Left ventricle myocardium inferior (tissue), 1 donor: ENCODE results near the gene MCAM. TPM values are rescaled to one million over a fixed set of nuclear protein-coding genes. Genes with fewer than 3 reads are reported as not detected.

Source experiments
- DNase-seq: peaks from one replicate; pipeline ENCODE4 v3.0.0-alpha.2; 2020
- H3K27ac ChIP-seq: fragments of 200-600 bp; replicated peaks from 2 replicates; pipeline ENCODE4 v1.8.0; 2021
- H3K27me3 ChIP-seq: fragments of 200-600 bp; 2 replicates; pipeline ENCODE4 v1.8.0; 2021; ENCODE audit warnings: low read depth
- H3K36me3 ChIP-seq: fragments of 200-600 bp; 2 replicates; pipeline ENCODE4 v1.8.0; 2021
- H3K4me1 ChIP-seq: fragments of 200-600 bp; 2 replicates; pipeline ENCODE4 v1.8.0; 2021
- H3K4me3 ChIP-seq: fragments of 200-600 bp; 2 replicates; pipeline ENCODE4 v1.8.0; 2021; ENCODE audit warnings: mild to moderate bottlenecking, moderate library complexity
- H3K9me3 ChIP-seq: fragments of 200-600 bp; replicated peaks from 2 replicates; pipeline ENCODE4 v1.8.0; 2021
- CTCF ChIP-seq: fragments of 200-600 bp; IDR thresholded peaks from 2 replicates; pipeline ENCODE4 v1.8.0; 2021; ENCODE audit warnings: antibody characterized with exemption, mild to moderate bottlenecking, borderline replicate concordance
- intact Hi-C: fragments of 100-400 bp; cut with micrococcal nuclease; formaldehyde crosslinking; loops from one replicate; pipeline ENCODE4 v1.11.0; 2022
- total RNA-seq: library from RNA; stranded (reverse); fragmentation: NEBNext Ultra II Directional; extraction: Animal tissue kit (Norgen Biotek cat#: 25700); gene quantifications from one replicate; pipeline ENCODE4 v1.2.1, GENCODE V29; 2021
- donor health status: DM: no; HTN: yes; CAD: no; lungs with severe emphysema.

The MCAM gene
- total RNA-seq, 1 donor from 2014 or later, result 59.2 TPM

DNA sequence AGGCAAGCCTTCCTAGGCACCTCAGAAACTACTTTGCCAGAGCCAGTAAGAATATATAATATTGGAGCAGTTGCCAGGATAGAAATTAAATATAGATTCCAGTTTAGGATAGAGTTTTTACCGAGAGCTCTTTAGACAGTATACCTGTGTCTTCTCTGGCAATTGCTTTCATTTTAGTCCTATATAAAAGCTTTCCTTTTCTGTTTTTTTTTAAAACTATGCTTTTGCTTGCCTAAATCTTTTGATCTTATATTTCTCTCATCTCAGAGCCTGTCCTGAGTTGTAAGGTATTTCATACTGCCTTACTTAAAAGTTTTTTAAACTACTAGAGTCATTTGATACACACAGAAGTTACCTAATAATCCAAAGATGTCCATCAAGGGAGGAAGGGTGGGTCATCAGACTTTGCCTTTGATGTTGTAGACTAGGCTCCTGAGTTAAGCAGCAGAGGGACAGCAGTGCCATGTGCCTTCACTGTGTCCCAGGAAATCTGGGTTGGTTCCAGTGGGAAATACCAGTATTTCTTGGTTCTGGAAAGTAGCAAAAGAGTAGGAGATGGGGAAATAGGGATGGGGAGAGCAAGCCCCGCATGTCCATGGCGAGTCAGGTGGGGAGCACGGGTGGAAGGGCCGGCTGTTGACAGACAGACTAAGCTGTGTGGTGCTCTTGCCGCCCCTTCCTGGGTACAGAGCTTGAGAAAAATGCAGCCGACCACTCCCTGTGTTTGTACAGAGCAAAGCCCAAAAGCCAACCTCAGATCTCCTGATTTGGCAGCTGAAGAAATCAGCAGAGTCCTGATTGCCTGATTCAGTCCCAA lies 11.2 kb downstream of the MCAM start:
- no peak for TF ChIP-seq CTCF
- intact Hi-C loops, result no loop called here
- peaks cover 19% of the 10 kb centered on the region for H3K4me1 ChIP-seq
- no peak for DNase-seq
- peak overlapping the region; percentile 16 for H3K27ac ChIP-seq
- no peaks in the 10 kb centered on the region for H3K27me3 ChIP-seq
- no peak overlapping the region for H3K4me3 ChIP-seq
- peaks cover 51% of the 10 kb centered on the region for H3K36me3 ChIP-seq
- H3K9me3 ChIP-seq, result no peaks in the 10 kb centered on the region

GRCh38 chr11:119303227-119303718 lies 13.7 kb downstream of the MCAM start:
- no peak for DNase-seq
- Histone ChIP-seq H3K4me3 (no peak overlapping the region), H3K9me3 (no peaks in the 10 kb centered on the region), H3K27ac (no peak overlapping the region), H3K4me1 (peaks cover 44% of the 10 kb centered on the region), H3K27me3 (no peaks in the 10 kb centered on the region), H3K36me3 (peaks cover 53% of the 10 kb centered on the region)
- intact Hi-C loops, result no loop called here
- TF ChIP-seq CTCF, result no peak

- Histone ChIP-seq H3K27ac (peak overlapping the region; percentile 81), H3K27me3 (no peaks in the 10 kb centered on the region)
- intact Hi-C loops, result no loop called here
Observed at GRCh38 chr11:119300198-119300964, 16.5 kb downstream of the MCAM start.

DNA sequence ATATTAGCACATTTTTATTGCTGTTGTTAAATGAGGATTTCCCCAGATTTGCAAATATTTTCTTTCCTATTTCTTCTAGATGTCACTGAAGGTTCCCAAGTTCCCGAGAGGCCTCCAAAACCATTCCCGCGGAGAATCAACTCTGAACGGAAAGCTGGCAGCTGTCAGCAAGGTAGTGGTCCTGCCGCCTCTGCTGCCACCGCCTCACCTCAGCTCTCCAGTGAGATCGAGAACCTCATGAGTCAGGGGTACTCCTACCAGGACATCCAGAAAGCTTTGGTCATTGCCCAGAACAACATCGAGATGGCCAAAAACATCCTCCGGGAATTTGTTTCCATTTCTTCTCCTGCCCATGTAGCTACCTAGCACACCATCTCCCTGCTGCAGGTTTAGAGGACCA lies 17.5 kb downstream of the MCAM start:
- peak overlapping the region; percentile 81 for H3K27ac ChIP-seq
- H3K36me3 ChIP-seq, result peaks cover 71% of the 10 kb centered on the region
- H3K27me3 ChIP-seq, result no peaks in the 10 kb centered on the region
- TF ChIP-seq CTCF, result no peak
- H3K9me3 ChIP-seq, result no peaks in the 10 kb centered on the region
- no peak overlapping the region for H3K4me3 ChIP-seq
- intact Hi-C loops, result no loop called here
- DNase-seq, result no peak
- H3K4me1 ChIP-seq, result peaks cover 41% of the 10 kb centered on the region

More at GRCh38 chr11:119300198-119300964, 16.5 kb downstream of the MCAM start:
- Histone ChIP-seq H3K4me3 (no peak overlapping the region), H3K4me1 (peaks cover 41% of the 10 kb centered on the region), H3K36me3 (peaks cover 71% of the 10 kb centered on the region), H3K9me3 (no peaks in the 10 kb centered on the region)
- no peak for DNase-seq
- no peak for TF ChIP-seq CTCF

DNA sequence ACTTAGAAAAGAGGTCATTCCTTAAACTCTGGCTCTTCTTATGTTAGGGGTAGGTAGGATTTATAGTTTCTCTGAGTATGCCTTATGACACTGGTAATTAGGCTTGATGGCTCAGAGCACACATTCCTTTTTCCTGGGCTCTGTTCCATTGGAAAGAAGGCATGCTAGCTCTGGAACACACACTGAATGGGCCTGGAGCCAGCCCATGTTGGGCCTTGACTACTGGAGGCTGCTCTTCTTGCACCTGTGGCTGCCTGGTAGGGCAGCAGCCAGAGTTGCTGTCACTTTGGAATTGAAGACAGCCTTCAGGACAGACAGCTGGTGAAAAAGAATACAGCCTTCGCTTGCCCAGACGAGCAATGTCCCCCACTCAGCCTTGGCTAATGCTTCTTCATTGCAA lies 18.2 kb downstream of the MCAM start:
- intact Hi-C loops, result no loop called here
- peaks cover 41% of the 10 kb centered on the region for H3K4me1 ChIP-seq

More for the DNA sequence above, 18.2 kb downstream of the MCAM start:
- Histone ChIP-seq H3K27me3 (no peaks in the 10 kb centered on the region), H3K9me3 (no peaks in the 10 kb centered on the region), H3K4me3 (no peak overlapping the region), H3K36me3 (peaks cover 64% of the 10 kb centered on the region), H3K27ac (peak overlapping the region; percentile 81)
- DNase-seq, result peak; percentile 65
- TF ChIP-seq CTCF, result no peak
